HG03432 (cell line): Measurements from ENCODE around the gene CNTN2.

Source experiments
- ATAC-seq: cut with Tn5 transposase; IDR thresholded peaks from one replicate; pipeline ENCODE4 v1.9.1; 2021; ENCODE audit warnings: mild to moderate bottlenecking, moderate library complexity; ENCODE audit not compliant: unreplicated experiment

CNTN2 gene, protein sequence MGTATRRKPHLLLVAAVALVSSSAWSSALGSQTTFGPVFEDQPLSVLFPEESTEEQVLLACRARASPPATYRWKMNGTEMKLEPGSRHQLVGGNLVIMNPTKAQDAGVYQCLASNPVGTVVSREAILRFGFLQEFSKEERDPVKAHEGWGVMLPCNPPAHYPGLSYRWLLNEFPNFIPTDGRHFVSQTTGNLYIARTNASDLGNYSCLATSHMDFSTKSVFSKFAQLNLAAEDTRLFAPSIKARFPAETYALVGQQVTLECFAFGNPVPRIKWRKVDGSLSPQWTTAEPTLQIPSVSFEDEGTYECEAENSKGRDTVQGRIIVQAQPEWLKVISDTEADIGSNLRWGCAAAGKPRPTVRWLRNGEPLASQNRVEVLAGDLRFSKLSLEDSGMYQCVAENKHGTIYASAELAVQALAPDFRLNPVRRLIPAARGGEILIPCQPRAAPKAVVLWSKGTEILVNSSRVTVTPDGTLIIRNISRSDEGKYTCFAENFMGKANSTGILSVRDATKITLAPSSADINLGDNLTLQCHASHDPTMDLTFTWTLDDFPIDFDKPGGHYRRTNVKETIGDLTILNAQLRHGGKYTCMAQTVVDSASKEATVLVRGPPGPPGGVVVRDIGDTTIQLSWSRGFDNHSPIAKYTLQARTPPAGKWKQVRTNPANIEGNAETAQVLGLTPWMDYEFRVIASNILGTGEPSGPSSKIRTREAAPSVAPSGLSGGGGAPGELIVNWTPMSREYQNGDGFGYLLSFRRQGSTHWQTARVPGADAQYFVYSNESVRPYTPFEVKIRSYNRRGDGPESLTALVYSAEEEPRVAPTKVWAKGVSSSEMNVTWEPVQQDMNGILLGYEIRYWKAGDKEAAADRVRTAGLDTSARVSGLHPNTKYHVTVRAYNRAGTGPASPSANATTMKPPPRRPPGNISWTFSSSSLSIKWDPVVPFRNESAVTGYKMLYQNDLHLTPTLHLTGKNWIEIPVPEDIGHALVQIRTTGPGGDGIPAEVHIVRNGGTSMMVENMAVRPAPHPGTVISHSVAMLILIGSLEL

DNA sequence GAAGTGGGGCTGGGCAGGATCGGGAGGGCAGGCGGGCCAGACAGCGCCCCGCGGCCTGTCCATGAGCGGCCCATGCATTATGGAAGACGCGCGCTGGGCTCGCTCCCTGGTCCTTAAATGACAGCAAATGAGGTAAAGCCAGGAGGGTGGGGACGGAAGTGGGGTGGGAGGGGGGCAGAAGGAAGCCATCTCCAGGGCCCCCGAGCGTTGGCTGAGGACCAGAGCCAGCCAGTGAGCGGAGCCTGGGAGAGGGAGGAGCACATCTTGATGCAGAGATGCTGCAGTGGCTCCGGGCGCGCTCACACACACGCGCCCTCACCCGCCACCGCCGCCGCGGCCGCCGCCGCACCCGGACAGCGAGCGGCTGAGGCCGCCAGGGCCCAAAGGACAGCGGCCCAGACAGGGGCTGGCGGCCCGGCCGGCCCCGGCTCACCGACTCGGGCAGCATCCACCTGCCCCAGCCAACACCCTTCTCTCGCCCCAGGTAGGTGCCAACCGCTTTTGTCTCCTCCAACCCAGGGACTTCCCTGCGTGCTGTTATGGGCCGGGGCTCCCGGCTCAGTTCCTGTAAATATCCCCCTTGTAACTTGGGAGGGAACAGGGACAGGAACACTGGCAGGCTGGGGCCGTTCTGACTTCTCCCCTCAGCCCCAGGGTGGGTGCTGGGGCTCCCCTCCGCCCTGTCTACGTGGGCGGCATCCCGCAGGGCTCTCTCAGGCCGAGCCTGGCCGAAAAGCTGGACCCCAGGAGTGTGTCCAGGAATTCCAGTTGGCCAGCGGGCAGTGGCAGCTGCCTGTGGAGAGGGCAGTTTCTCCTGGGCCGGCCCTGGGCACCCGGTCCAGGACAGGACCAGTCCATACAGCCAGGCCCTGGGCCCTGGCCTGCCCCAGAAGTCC is at the start of gene CNTN2:
Gene CNTN2 (plus strand): TSS at position 302 of the 896 bp plus-strand sequence. CDS start 9,974 bp downstream, outside the sequence.
- no peak for ATAC-seq

DNA sequence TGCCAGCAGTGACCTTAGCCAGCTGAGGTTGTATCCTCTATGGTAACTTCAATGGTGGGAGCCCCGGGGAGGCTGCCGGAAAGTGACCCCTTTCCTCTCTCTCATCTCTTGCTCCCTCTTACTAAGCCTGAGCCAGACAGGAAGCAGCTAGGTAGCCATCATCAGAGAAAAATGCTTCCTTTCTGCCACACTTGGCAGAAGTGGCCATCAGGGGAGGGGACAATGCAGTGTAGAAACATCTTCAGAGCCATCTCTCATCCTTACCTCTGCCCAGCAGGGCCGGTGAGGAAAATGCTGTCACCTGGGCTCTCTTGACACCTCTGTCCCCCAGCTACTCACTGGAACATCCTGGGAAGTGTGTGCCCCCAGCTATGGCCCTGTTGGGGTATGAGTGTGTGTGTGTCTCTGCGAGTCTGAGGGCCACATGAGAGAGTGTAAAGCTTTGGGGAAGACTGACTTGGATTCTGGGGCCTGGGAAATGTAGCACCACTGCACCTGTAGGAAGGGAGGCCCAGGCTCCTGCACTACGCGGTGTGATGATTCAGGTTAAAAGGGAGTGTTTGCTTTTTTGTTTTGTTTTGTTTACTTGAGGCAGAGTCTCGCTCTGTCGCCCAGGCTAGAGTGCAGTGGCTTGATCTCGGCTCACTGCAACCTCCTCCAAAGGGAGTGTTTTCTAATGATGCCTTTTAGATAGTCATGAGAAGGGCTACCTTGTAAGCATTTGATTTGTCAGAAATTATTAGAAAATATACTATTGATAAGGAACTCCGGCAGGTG is 48.7 kb upstream of the CNTN2 start:
- no peak for ATAC-seq

DNA sequence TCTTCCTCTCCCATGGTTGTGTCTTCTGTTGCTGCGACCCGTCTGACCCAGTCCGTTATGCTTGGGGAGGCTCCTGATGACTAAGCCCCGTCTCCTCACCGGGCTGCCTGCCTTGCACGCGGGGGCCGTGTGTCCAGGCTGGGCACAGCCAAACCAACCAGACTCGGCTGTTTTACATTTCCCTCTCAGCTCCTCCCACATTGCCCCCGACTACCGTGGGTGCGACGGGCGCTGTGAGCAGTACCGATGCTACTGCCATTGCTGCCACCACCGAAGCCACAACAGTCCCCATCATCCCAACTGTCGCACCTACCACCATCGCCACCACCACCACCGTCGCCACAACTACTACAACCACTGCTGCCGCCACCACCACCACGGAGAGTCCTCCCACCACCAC is 46.0 kb upstream of the CNTN2 start:
- ATAC-seq = no peak

DNA sequence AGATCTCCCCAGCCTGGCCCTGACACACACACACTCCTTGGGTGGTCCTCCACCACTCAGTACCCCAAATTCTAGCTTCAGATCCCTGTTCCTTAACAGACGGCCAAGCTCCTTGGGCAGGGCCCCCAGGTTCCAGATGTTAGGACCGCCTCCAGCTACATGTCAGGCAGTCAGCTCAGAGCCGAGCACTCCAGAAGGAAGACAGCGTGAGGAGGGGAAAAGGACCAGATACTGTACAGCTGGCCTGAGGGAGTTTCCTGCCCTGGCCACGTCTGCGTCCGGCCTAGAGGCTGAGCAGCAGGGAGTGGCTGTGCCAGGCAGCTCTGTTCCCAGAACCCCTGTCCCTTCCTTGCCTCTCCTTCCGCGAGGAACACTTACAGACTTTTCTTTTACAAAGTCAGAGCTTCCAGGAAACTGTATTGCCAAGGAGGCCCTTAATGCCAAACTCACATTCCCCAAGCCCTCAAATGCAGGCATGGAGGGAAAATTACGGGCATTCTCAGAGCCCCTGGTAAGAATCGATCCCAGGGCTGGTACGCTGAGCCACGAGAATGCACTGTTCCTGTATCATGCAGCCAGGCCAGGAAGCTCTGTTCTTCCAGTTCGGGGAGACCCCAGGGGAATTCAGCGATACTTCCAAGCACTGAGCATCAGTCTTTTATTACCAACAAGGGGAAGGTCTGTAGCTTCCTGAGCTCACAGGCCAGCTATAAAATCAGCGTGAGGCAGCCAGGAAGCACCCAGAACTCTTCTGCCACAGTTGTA is 45.2 kb upstream of the CNTN2 start:
- ATAC-seq = no peak

DNA sequence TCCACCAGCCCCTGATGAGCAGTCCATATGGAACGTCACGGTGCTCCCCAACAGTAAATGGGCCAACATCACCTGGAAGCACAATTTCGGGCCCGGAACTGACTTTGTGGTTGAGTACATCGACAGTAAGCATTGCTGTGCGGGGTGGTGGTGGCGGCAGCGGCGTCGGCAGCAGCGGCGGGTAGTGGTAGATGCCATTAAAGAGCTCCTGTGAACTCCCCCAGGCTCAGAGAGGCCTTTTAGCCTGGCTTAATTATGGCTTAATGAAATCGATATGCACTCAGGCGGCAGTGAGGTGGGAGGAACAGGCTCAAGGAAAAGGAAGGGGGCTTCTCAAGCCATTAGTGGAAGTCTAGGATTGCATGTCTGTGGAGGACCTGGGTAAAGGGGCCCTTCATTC is 41.9 kb upstream of the CNTN2 start:
- no peak for ATAC-seq

DNA sequence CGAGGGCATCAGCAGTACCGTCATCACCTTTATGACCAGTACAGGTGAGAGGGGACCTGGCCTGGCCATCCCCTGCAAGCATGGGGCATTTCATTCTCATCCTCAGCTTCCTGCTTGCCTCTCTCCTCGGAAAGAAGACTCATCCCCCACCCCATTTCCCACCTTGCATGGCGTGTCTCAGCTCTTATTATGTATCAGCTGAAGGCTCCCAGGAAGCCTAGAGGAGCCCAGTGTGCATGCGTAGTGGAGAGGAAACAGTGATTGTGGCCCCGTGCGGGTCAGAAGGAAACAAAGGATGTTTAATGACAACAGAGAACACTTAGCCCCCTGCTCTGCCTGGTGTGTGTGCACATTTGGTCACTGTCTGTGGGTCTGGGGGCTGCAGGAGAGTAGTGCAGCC is 40.3 kb upstream of the CNTN2 start:
- ATAC-seq = no peak

DNA sequence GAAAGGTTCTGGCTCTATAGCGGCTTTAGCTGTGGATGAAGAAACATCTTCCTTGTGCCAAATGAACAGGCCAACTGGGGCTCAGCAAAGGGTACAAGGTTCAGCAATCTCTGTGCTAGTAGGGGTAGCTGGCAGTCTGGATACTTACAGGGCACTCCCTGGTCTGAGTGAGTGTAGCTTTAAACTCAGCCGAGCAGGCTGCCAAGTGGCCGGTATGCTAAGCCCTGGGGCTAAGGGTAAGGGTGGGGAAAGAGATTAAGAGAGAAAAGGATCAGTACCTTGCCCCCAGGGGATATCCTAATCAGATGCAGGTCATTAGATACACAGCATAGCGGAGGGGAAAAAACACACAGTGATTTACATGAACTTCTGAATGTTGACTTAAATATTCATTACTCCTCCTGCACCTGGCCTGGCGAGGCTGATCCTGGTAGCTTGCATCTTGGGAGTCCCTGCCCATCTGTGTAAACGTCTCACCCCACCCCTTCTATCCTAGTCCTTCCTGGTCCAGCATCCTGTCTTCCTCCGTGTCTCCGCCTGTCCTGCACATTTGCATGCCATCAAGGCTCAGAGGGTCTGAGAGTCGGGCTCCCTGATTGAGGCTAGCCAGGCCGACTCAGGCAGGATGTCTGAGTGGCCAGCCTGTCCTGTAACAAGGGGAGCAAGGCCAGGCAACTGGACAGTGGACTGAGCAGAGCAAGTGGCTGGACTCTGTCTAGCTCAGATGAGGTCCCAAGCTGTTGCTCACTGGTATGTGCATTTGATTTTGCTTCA is 39.5 kb upstream of the CNTN2 start:
- ATAC-seq = no peak

DNA sequence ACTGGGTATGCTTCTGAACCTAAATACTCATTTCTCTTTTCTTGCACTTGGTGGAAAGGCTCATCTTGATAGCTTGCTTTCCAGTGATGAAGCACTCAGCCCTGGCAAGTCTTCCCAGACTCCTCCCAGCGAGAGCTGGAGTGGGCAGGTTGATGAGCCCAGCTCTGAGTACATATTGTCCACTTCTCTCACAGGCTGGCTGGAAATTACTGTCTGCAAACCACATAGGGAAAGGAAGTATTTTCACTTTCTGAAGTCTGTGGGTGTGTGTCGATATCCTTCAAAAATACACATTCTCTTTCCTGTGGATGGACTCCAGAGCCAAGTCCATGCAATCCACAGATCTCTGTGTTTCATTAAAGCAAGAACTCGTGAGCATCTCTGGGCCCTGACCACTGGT is 38.7 kb upstream of the CNTN2 start:
- no peak for ATAC-seq

DNA sequence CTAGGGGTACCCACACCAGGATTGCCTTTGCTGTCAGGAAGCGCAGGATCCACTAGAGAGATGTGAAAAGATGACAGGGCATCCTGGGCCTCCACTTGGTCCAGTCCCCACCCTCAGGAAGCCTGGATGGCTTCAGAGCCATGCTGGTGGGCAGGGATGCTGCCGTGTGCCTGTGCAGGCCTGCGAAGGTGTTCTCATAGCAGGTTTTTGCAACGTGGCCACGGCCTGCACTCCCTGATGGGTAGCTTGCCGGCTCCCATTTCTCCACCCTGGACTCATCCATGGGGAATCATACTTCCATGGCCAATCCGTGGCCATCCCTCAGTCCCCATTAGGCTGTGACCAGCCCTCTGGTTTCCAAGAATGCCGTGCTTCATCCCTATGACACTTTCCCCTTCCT is 34.1 kb upstream of the CNTN2 start:
- no peak for ATAC-seq

DNA sequence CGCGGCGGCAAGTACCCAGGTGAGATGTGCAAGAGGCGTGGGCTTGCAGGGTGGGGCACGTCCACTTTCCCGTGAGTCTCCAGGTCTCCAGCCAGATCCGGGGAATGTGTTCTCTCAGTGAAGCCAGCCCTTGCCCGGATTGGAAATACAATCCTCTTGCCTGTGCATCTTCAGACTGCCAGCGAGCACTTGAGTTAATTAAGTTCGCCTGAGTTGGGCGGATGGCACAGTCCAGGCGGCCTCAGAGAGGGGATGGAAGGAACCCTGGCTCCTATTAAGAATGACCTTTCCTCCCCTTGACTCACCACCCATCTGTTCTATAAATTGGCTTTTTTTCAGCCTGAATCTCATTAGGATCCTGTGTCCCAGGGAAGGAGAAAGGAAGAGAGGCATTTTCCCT is 33.3 kb upstream of the CNTN2 start:
- no peak for ATAC-seq

DNA sequence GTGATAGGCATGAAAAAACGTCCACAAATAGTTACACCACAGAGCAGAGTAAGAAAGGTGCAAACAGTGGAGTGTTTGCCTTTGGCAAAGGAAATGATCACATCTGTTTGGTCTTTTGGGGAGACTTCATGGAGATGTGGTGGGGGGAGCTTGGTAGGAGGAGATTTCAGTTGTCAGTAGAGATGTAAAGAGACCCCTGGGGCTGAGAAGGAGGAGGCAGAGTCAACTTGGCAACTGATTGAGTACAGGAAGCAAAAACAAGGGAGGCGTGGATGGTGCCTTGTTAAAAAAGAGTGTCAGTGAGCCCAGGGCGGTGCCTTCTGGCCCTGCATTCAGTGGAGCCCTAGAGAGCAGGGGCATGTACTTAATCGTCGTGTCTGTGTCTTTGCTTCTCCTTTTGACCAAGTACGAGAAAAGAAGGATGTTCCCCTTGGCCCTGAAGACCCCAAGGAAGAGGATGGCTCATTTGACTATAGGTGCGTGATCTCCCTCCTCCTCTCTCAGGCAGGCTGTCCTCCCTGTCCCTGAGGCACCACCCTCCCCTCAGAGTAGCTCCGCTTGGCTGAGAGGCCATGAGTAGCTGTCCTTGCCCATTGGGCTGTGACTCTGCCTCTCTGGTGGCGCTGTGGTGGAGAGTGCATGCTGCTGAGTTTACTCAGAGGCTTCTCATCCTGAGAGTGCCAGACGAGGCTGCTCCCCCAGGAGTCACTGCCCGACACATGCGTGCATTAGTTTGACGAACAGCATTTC is 30.4 kb upstream of the CNTN2 start:
- no peak for ATAC-seq

DNA sequence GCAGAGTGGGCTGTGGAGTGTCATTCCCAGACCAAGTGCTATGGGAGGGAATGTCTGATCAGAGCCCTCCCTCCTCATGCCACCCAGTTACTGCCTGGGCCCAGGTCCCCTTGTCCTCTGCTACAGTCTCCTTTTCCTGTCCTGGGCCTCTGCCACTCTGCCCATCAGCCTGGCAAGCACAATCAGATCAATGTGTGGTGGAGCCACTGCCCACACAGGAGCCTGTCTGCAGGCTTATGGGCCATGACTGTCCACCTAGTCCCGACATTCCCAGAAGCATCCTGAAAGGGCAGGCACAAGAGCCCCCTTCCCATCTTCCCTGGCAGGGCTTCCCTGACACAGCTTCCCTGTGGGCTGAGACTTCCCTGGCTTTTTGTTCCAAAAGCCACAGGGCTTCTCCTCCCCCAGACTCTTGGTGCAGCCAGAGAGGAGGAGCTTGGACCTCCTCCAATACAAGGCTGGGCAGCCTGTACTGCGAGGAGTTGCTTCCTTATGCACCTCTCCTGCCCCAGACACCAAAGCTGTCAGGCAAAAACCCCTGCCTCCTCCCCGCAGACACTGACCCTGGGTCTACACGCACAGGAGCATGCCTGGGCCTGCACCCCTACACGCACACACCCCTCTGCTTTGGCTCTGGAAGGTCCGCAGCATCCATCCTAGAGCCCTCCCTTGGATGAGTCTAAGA is 29.2 kb upstream of the CNTN2 start:
- no peak for ATAC-seq

DNA sequence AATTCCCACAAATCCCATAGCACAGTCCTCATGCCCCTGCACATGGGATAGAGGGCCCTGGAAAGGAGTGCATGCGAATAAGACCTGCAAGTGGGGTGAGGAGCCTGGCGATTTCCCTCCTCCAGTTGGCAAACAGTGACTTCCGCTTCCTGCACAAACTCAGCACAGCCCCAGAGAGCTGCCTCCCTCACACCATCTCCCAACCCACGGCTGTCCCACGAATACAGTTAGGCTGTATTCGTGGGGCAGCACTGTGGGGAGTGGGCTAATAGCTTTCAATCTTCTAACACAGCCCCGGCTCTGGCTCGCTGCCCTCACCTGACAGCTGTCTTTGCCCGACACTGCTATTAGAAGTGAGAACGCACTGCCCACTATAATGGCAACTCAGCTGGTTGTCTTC is 28.2 kb upstream of the CNTN2 start:
- no peak for ATAC-seq

DNA sequence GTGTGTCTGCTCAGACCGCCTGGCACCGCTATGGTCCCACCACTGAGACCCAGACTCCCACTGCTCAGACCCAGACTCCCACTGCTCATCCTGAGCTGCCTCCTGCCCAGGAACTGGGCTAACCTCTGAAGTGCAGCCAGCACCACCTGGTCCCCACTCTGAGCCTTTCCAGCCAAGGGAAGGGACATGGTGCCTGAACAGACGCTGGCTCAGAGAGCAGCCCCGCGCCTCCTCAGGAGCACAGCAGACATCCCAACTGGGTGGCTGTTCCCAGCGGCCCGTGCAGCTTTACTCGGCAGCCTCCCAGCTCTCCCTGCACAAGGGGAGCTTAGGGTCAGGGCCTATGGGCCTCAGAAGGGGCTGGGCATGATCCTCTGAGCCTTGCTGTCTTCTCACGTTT is 27.8 kb upstream of the CNTN2 start:
- ATAC-seq = no peak

DNA sequence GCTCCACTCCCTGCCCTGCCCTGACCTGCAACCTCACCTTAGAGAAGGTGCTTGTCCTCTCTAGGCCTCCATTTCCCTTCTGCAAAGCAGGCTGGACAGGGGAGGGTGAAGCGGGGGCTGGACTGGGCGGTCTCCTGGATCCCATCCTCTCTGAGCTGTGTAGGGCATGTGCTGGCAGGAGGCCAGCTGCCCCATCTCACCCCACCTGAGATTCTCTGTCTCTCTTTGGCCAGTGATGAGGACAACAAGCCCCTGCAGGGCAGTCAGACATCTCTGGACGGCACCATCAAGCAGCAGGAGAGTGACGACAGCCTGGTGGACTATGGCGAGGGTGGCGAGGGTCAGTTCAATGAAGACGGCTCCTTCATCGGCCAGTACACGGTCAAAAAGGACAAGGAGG is 26.9 kb upstream of the CNTN2 start:
- ATAC-seq = no peak

DNA sequence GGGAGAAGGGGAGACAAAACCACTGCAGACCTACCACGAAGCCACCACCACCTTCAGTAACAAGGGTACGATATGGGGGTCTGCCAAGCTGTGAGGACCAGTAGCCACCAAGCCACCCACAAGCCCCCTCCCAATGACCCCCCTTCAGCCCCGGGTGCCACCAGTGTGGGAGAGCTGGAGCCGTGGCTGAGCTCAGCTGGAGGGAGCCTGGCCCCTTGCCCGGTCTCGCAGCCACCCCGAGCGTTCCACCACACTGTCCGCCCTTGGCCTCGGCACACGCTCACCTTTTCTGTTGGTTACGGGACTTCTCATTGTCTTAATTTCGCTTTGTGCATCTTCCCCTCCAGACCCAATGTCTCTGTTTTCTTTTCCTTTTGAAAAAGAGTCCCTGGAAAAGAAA is 26.4 kb upstream of the CNTN2 start:
- no peak for ATAC-seq

DNA sequence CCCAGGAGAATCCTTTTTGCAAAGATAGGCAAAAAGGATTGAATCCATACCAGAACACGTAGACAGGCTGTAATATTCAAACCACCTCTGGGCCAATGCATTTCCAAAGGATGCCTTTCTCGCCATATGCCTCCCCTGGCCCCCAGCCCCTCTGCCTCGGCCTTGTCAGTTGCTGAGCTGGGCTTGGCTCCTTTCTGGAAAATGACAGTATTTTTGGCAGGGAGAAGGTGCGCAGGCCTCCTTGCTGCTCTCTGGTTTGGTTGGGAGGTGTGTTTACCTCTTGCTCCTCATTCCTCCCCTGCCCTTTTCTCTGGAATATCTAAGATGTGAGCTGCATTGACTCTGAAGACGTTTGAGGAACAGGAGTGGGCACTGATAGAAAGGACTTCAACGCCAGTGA is 26.0 kb upstream of the CNTN2 start:
- ATAC-seq = no peak
